ENCODE results near the gene EPB41L4A. TPM values are rescaled to one million over a fixed set of nuclear protein-coding genes. Genes with fewer than 3 reads are reported as not detected.

The EPB41L4A gene
- total RNA-seq, 1 experiment from 2014 or later, result 5.2 TPM

GRCh38 chr5:112308608-112309007, 110.5 kb downstream of the EPB41L4A start (continued):
- TF ChIP-seq ZNF281 (CRISPR knock-in tag; IDR thresholded peaks at IDR 0.05) (no peak), ZNF232 (CRISPR knock-in tag; IDR thresholded peaks at IDR 0.05) (no peak), TEAD1 (CRISPR knock-in tag; IDR thresholded peaks at IDR 0.05) (no peak), ETV6 (CRISPR knock-in tag; IDR thresholded peaks at IDR 0.05) (no peak), ATF2 (CRISPR knock-in tag; IDR thresholded peaks at IDR 0.05; ENCODE audit: borderline replicate concordance, low read depth) (no peak), E2F1 (CRISPR knock-in tag; IDR thresholded peaks at IDR 0.05) (no peak), RELA (CRISPR knock-in tag; IDR thresholded peaks at IDR 0.05; ENCODE audit: borderline replicate concordance) (no peak)

- no peak overlapping the region for H3K4me3 Mint-ChIP-seq
- ChIA-PET POLR2A (no interaction called here), CTCF (no interaction called here)
- H3K4me1 Mint-ChIP-seq, result peaks cover 5% of the 10 kb centered on the region
- no peak for TF ChIP-seq GTF2I (CRISPR knock-in tag; conservative IDR thresholded peaks at IDR 0.05)
- no peak for TF ChIP-seq ZNF263 (CRISPR knock-in tag; IDR thresholded peaks at IDR 0.05; ENCODE audit: low read depth)
- TF ChIP-seq E2F5 (CRISPR knock-in tag; IDR thresholded peaks at IDR 0.05), result no peak
- TF ChIP-seq SOX15 (CRISPR knock-in tag; IDR thresholded peaks at IDR 0.05), result no peak
- TF ChIP-seq EMX1 (CRISPR knock-in tag; IDR thresholded peaks at IDR 0.05), result no peak
- TF ChIP-seq ZNF281 (CRISPR knock-in tag; IDR thresholded peaks at IDR 0.05), result no peak
- no peak for TF ChIP-seq ATF3 (CRISPR knock-in tag; conservative IDR thresholded peaks at IDR 0.05)
- no peak for TF ChIP-seq ZNF219 (CRISPR knock-in tag; IDR thresholded peaks at IDR 0.05; ENCODE audit: borderline replicate concordance)
- TF ChIP-seq CDX4 (CRISPR knock-in tag; IDR thresholded peaks at IDR 0.05; ENCODE audit: borderline replicate concordance), result no peak
- no peak for TF ChIP-seq USF1 (CRISPR knock-in tag; IDR thresholded peaks at IDR 0.05)
- TF ChIP-seq NFYB (CRISPR knock-in tag; conservative IDR thresholded peaks at IDR 0.05; ENCODE audit: low read depth), result no peak
- ATAC-seq (no peak), DNase-seq (ENCODE audit: low spot score) (no peak)
- H3K27ac Mint-ChIP-seq, result no peak overlapping the region
- no peaks in the 10 kb centered on the region for H3K36me3 Mint-ChIP-seq
- H3K27me3 Mint-ChIP-seq (ENCODE audit: low read depth), result no peaks in the 10 kb centered on the region
- no peaks in the 10 kb centered on the region for H3K9me3 Mint-ChIP-seq
Observed at GRCh38 chr5:112306956-112307355, 112.1 kb downstream of the EPB41L4A start.
